GM12878 (cell line): ENCODE measurements around the gene FXYD7. TPM values are rescaled to one million over a fixed set of nuclear protein-coding genes. Genes with fewer than 3 reads are reported as not detected.

Source experiments
- ATAC-seq: fragments of 200-7000 bp; cut with Tn5 transposase; 3 replicates; pipeline ENCODE4 v1.9.1; 2020; ENCODE audit warnings: mild to moderate bottlenecking, moderate library complexity
- BruUV-seq: library from RNA; stranded (reverse); fragments of 400-500 nt; replicated peaks from 2 replicates; lab custom pipeline; 2021; lab: Mats Ljungman, UMichigan
- CTCF ChIA-PET: fragments of 300-600 bp; sonication (Branson Sonifier 250); formaldehyde crosslinking; extraction: SDS; loops from one replicate; lab custom pipeline; 2021; ENCODE audit warnings: inconsistent platforms; lab: Yijun Ruan, JAX
- POLR2A ChIA-PET: fragments of 350-600 bp; formaldehyde crosslinking; extraction: SDS; loops from one replicate; lab custom pipeline; 2021; ENCODE audit warnings: inconsistent platforms; lab: Charles Lee
- RAD21 ChIA-PET: fragments of 300-600 bp; sonication (Branson Sonifier 250); formaldehyde crosslinking; loops from one replicate; lab custom pipeline; 2023; ENCODE audit warnings: antibody characterized with exemption; ENCODE audit not compliant: unreplicated experiment; lab: Charles Lee
- SMC1A ChIA-PET: fragments of 300-600 bp; sonication (Branson Sonifier 250); formaldehyde crosslinking; loops from one replicate; lab custom pipeline; 2023; ENCODE audit not compliant: unreplicated experiment, uncharacterized antibody; lab: Charles Lee
- DNase-seq: peaks from one replicate; pipeline ENCODE4 v3.0.0-alpha.2; 2011; ENCODE audit warnings: low read depth, low spot score
- FAIRE-seq: peaks from 3 replicates; lab custom pipeline; 2011; peaks lifted over from hg19 to GRCh38; lab: Jason Lieb, UNC
- H2AFZ ChIP-seq: 2 replicates; pipeline ENCODE4 v1.6.0; 2011; ENCODE audit warnings: low read depth, low read length, control low read depth; ENCODE audit not compliant: control insufficient read depth
- H3K27ac ChIP-seq: 2 replicates; pipeline ENCODE4 v1.5.1; 2011; ENCODE audit warnings: control low read depth; ENCODE audit not compliant: control insufficient read depth, insufficient read depth
- H3K27me3 ChIP-seq, 2 experiments: replicated peaks in 1 of 2; 2 replicates each; pipeline versions ENCODE4 v1.6.0 to v1.6.1; 2011; ENCODE audit warnings: low read length in 1 of 2; ENCODE audit not compliant: control insufficient read depth in 2 of 2, insufficient read depth in 2 of 2
- H3K36me3 ChIP-seq, 2 experiments: 2 replicates each; pipeline ENCODE4 v1.5.1; 2011; ENCODE audit warnings: low read length in 1 of 2; ENCODE audit not compliant: control insufficient read depth in 2 of 2, insufficient read depth in 2 of 2
- H3K4me1 ChIP-seq: 2 replicates; pipeline ENCODE4 v1.6.1; 2011; ENCODE audit warnings: mild to moderate bottlenecking, low read length, moderate library complexity, mixed read lengths; ENCODE audit not compliant: control insufficient read depth, insufficient read depth
- H3K4me2 ChIP-seq: 2 replicates; pipeline ENCODE4 v1.6.0; 2011; ENCODE audit warnings: control low read depth; ENCODE audit not compliant: control insufficient read depth, insufficient read depth
- H3K4me3 ChIP-seq: fragments of 200-600 bp; sonication (generic); 2 replicates; pipeline ENCODE4 v1.5.1; 2016
- H3K79me2 ChIP-seq: 2 replicates; pipeline ENCODE4 v1.6.0; 2011; ENCODE audit warnings: low read length; ENCODE audit not compliant: control insufficient read depth, insufficient read depth
- H3K9ac ChIP-seq: 2 replicates; pipeline ENCODE4 v1.8.0; 2011; ENCODE audit warnings: low read length, control low read depth, mixed read lengths; ENCODE audit not compliant: control insufficient read depth, insufficient read depth
- H3K9me3 ChIP-seq: replicated peaks from 3 replicates; pipeline ENCODE4 v1.5.1; 2011; ENCODE audit warnings: mild to moderate bottlenecking, low read length; ENCODE audit not compliant: control insufficient read depth, insufficient read depth
- H4K20me1 ChIP-seq: 2 replicates; pipeline ENCODE4 v1.6.0; 2011; ENCODE audit not compliant: control insufficient read depth, insufficient read depth
- BACH1 ChIP-seq: fragments of 450-650 bp; IDR thresholded peaks from 2 replicates; pipeline ENCODE4 v1.6.1; 2017; ENCODE audit warnings: mild to moderate bottlenecking, borderline replicate concordance
- RB1 ChIP-seq: fragments of 450-650 bp; formaldehyde crosslinking; IDR thresholded peaks from 2 replicates; pipeline ENCODE4 v1.6.1; 2017; ENCODE audit warnings: mild to moderate bottlenecking, borderline replicate concordance
- SMAD5 ChIP-seq: IDR thresholded peaks from 2 replicates; pipeline ENCODE4 v1.6.1; 2016; ENCODE audit warnings: antibody characterized with exemption, low read depth
- WGBS: methylation state at CpG from one replicate; pipeline ENCODE4 v1.1.6; 2016; ENCODE audit warnings: low lambda C conversion rate; ENCODE audit not compliant: insufficient replicate concordance, insufficient coverage; ENCODE audit errors: missing lambda C conversion rate; 5-methylcytosine and 5-hydroxymethylcytosine counted together
- in situ Hi-C: fragments of 300-500 bp; cut with MboI; formaldehyde crosslinking; loops from 9 replicates; pipeline ENCODE4 v1.14.3; 2018; ENCODE audit warnings: mixed read lengths
- intact Hi-C: fragments of 100-400 bp; cut with micrococcal nuclease; formaldehyde crosslinking; loops from one replicate; pipeline ENCODE4 v1.14.2; 2022; ENCODE audit not compliant: unreplicated experiment
- polyA plus RNA-seq, 11 experiments: library from polyadenylated mRNA; depleted of rRNA in 4 of 11; unstranded in 6 of 11; stranded (reverse) in 5 of 11; fragments of >200 nt; fragmentation: Nextera tagmentation in 4 of 11; fragmentation: Illumina TruSeq in 1 of 11; extraction: Ambion mirVana in 4 of 11; extraction: Trizol in 1 of 11; gene quantifications; 1 replicate in 1 of 11; 2 replicates in 10 of 11; pipeline versions ENCODE4 v1.2.1 to v1.2.3, GENCODE V29; 2011 to 2016; ENCODE audit warnings: inconsistent platforms in 2 of 11, missing spikeins in 2 of 11, low read depth in 1 of 11
- total RNA-seq, 4 experiments: library from RNA; depleted of rRNA in 3 of 4; stranded (reverse); fragments of >200 nt in 3 of 4; fragmentation: Illumina TruSeq in 1 of 4; extraction: Trizol in 1 of 4; gene quantifications; 2 replicates each; pipeline versions ENCODE4 v1.2.1 to v1.2.3, GENCODE V29; 2013 to 2021
- TF ChIP-seq, protein P1 (sequence below): fragments of 450-650 bp; IDR thresholded peaks from 2 replicates; pipeline ENCODE4 v1.6.1; 2017; ENCODE audit warnings: mild to moderate bottlenecking, moderate library complexity
- TF ChIP-seq, protein P2 (sequence below): fragments of 450-650 bp; IDR thresholded peaks from 2 replicates; pipeline ENCODE4 v1.6.1; 2016; ENCODE audit warnings: mild to moderate bottlenecking, moderate library complexity, borderline replicate concordance

Gene FXYD7
- total and polyA plus RNA-seq, 10 of the 15 experiments (the other 5 are each of a cell fraction or from before 2014, with no cell fraction given) = 0.07 to 0.28 (median 0.12) TPM; not detected in 7

DNA sequence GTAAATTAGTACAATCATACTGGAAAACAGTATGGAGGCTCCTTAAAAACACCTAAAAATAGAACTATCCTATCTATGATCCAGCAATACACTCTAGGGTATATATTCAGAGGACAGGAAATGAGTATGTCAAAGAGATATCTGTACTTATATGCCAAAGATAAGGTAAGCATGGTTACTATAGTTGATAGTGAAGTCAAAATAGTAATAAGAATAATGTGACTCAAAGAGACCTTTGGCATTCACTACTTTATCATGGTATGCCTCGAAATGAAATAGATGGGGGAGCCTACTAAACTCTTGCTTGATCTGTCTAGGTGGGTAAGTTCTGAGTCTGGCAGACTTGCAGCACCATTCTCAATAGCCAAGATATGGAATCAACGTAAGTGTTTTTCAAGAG lies 41.8 kb downstream of the FXYD7 start:
- SMC1A ChIA-PET = interaction anchor here (0.6 kb wide), 1 partner anchor 202 kb away, joined by 3 read pairs; no protein-coding TSS in a partner anchor
- H3K4me3 ChIP-seq = no peak overlapping the region
- no peak for DNase-seq
- H3K79me2 ChIP-seq = no peaks in the 10 kb centered on the region
- CTCF ChIA-PET = no interaction called here
- no peaks in the 10 kb centered on the region for H3K36me3 ChIP-seq
- no peak overlapping the region for H3K9ac ChIP-seq
- ATAC-seq = no peak
- no peaks in the 10 kb centered on the region for H3K4me1 ChIP-seq
- no peaks in the 10 kb centered on the region for H3K27me3 ChIP-seq
- POLR2A ChIA-PET = no interaction called here
- no peak overlapping the region for H3K4me2 ChIP-seq
- H2AFZ ChIP-seq = no peak overlapping the region
- RAD21 ChIA-PET = no interaction called here
- no peaks in the 10 kb centered on the region for H3K9me3 ChIP-seq
- no peak for FAIRE-seq
- 2% methylated on average over 2 of the region's 2 CpGs for WGBS
- TF ChIP-seq, protein P1, sequence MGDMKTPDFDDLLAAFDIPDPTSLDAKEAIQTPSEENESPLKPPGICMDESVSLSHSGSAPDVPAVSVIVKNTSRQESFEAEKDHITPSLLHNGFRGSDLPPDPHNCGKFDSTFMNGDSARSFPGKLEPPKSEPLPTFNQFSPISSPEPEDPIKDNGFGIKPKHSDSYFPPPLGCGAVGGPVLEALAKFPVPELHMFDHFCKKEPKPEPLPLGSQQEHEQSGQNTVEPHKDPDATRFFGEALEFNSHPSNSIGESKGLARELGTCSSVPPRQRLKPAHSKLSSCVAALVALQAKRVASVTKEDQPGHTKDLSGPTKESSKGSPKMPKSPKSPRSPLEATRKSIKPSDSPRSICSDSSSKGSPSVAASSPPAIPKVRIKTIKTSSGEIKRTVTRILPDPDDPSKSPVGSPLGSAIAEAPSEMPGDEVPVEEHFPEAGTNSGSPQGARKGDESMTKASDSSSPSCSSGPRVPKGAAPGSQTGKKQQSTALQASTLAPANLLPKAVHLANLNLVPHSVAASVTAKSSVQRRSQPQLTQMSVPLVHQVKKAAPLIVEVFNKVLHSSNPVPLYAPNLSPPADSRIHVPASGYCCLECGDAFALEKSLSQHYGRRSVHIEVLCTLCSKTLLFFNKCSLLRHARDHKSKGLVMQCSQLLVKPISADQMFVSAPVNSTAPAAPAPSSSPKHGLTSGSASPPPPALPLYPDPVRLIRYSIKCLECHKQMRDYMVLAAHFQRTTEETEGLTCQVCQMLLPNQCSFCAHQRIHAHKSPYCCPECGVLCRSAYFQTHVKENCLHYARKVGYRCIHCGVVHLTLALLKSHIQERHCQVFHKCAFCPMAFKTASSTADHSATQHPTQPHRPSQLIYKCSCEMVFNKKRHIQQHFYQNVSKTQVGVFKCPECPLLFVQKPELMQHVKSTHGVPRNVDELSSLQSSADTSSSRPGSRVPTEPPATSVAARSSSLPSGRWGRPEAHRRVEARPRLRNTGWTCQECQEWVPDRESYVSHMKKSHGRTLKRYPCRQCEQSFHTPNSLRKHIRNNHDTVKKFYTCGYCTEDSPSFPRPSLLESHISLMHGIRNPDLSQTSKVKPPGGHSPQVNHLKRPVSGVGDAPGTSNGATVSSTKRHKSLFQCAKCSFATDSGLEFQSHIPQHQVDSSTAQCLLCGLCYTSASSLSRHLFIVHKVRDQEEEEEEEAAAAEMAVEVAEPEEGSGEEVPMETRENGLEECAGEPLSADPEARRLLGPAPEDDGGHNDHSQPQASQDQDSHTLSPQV = no peak
- no peak for TF ChIP-seq BACH1
- no peak for TF ChIP-seq SMAD5
- TF ChIP-seq RB1 = no peak
- TF ChIP-seq, protein P2, sequence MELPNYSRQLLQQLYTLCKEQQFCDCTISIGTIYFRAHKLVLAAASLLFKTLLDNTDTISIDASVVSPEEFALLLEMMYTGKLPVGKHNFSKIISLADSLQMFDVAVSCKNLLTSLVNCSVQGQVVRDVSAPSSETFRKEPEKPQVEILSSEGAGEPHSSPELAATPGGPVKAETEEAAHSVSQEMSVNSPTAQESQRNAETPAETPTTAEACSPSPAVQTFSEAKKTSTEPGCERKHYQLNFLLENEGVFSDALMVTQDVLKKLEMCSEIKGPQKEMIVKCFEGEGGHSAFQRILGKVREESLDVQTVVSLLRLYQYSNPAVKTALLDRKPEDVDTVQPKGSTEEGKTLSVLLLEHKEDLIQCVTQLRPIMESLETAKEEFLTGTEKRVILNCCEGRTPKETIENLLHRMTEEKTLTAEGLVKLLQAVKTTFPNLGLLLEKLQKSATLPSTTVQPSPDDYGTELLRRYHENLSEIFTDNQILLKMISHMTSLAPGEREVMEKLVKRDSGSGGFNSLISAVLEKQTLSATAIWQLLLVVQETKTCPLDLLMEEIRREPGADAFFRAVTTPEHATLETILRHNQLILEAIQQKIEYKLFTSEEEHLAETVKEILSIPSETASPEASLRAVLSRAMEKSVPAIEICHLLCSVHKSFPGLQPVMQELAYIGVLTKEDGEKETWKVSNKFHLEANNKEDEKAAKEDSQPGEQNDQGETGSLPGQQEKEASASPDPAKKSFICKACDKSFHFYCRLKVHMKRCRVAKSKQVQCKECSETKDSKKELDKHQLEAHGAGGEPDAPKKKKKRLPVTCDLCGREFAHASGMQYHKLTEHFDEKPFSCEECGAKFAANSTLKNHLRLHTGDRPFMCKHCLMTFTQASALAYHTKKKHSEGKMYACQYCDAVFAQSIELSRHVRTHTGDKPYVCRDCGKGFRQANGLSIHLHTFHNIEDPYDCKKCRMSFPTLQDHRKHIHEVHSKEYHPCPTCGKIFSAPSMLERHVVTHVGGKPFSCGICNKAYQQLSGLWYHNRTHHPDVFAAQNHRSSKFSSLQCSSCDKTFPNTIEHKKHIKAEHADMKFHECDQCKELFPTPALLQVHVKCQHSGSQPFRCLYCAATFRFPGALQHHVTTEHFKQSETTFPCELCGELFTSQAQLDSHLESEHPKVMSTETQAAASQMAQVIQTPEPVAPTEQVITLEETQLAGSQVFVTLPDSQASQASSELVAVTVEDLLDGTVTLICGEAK = no peak
- intact Hi-C loops (no loop called here), in situ Hi-C loops (no loop called here)
- no TSS peak for BruUV-seq
- H3K27ac ChIP-seq = no peak overlapping the region
- no peaks in the 10 kb centered on the region for H4K20me1 ChIP-seq
